ENCODE data around the gene HRH2.
"Not testable (repeated sequence)": the region's sequence is repeated elsewhere in the genome, so short reads cannot be mapped to it uniquely, and the experiment has no call there.

Gene HRH2, protein sequence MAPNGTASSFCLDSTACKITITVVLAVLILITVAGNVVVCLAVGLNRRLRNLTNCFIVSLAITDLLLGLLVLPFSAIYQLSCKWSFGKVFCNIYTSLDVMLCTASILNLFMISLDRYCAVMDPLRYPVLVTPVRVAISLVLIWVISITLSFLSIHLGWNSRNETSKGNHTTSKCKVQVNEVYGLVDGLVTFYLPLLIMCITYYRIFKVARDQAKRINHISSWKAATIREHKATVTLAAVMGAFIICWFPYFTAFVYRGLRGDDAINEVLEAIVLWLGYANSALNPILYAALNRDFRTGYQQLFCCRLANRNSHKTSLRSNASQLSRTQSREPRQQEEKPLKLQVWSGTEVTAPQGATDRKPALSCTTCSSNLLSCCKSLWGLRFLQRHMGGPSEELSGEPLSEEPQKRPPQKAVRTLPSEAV

GRCh38 chr5:175657593-175658271, at the start of gene HRH2:
TSS of gene HRH2 (plus strand) at chr5:175658071. CDS start at chr5:175683234, 25,163 bp downstream.
- peak; percentile 36 for DNase-seq (ENCODE audit: low spot score)

- DNase-seq (ENCODE audit: low spot score), result no peak
These were observed 48.3 kb upstream of the HRH2 start for GRCh38 chr5:175609526-175609925.

DNA sequence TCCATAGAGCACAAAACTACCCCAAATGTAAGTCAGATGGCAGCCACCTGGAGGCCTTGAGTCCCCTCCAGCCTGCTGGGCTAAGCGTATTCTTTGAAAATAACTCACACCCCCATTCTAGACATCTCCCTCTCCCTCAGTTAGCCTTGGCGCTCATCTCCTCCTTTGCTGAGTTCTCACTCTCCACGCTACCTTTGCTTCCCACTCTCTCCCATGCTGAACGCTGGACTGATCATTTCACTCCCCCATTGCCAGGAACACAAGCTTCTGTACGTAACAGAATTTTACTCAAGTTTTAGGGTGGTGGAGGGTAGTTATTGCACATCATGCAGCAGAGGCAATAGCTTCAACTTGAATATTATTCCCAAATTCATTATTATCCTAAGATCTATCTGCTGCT, 47.5 kb upstream of the HRH2 start:
- DNase-seq (ENCODE audit: low spot score), result no peak

GRCh38 chr5:175610898-175611297, 47.0 kb upstream of the HRH2 start:
- no peak for DNase-seq (ENCODE audit: low spot score)

GRCh38 chr5:175614223-175614815, 43.6 kb upstream of the HRH2 start:
- DNase-seq (ENCODE audit: low spot score), result no peak

GRCh38 chr5:175614861-175615260, 43.0 kb upstream of the HRH2 start:
- DNase-seq (ENCODE audit: low spot score), result no peak

GRCh38 chr5:175616083-175616482, 41.8 kb upstream of the HRH2 start:
- DNase-seq (ENCODE audit: low spot score), result no peak

GRCh38 chr5:175616527-175616926, 41.3 kb upstream of the HRH2 start:
- not testable (repeated sequence) for DNase-seq (ENCODE audit: low spot score)

DNA sequence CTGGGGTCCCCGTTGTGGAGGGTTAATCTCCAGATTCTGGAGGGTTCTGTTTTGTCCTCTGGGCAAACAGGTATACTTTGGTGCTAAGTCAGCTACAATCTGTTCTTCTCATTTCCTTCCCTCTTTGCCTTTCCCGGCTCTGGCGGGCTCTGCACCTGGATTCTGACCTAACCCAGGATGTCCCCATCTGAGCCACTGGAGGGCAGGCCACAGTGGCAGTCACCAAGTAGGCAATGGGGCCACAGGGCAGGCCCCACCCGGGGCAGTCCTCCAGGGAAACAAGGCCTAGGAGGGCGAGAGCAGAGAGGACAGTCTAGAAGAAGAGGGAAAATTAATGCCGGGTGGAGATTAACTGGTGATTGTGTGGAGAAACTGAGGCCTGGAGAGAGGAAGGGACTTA, 40.4 kb upstream of the HRH2 start:
- DNase-seq (ENCODE audit: low spot score), result no peak

GRCh38 chr5:175620527-175620926, 37.3 kb upstream of the HRH2 start:
- no peak for DNase-seq (ENCODE audit: low spot score)

GRCh38 chr5:175621971-175622370, 35.9 kb upstream of the HRH2 start:
- DNase-seq (ENCODE audit: low spot score), result no peak

GRCh38 chr5:175623088-175623487, 34.8 kb upstream of the HRH2 start:
- DNase-seq (ENCODE audit: low spot score), result no peak

GRCh38 chr5:175624316-175624715, 33.6 kb upstream of the HRH2 start:
- no peak for DNase-seq (ENCODE audit: low spot score)

- DNase-seq (ENCODE audit: low spot score), result no peak
These were observed 30.9 kb upstream of the HRH2 start for GRCh38 chr5:175627005-175627404.

- no peak for DNase-seq (ENCODE audit: low spot score)
These were observed 30.1 kb upstream of the HRH2 start for GRCh38 chr5:175627739-175628138.

GRCh38 chr5:175628668-175629067, 29.2 kb upstream of the HRH2 start:
- DNase-seq (ENCODE audit: low spot score), result no peak

- no peak for DNase-seq (ENCODE audit: low spot score)
These were observed 28.6 kb upstream of the HRH2 start for GRCh38 chr5:175629261-175629660.

DNA sequence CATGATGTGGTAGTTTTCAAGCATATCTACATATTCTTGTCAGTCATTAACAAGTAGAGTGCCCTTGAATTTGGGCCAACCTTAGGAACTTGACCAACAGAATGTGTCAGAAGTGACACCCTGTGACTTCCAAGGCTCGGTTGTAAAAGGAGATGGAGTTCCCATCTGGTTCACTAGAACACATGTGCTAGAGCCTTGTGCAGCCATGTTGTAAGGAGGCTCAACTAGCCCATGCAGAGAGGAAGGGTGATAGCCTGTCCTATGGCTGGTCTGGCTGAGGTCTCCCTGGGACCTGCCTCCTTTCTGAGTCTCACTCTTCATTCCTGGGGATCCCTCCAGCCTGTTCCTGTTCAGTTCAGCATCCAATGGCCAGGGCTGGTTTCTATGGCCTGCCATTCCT, 28.1 kb upstream of the HRH2 start:
- no peak for DNase-seq (ENCODE audit: low spot score)

GRCh38 chr5:175635854-175636584, 21.9 kb upstream of the HRH2 start:
- no peak for DNase-seq (ENCODE audit: low spot score)

- DNase-seq (ENCODE audit: low spot score), result no peak
These were observed 19.6 kb upstream of the HRH2 start for GRCh38 chr5:175638305-175638704.

DNA sequence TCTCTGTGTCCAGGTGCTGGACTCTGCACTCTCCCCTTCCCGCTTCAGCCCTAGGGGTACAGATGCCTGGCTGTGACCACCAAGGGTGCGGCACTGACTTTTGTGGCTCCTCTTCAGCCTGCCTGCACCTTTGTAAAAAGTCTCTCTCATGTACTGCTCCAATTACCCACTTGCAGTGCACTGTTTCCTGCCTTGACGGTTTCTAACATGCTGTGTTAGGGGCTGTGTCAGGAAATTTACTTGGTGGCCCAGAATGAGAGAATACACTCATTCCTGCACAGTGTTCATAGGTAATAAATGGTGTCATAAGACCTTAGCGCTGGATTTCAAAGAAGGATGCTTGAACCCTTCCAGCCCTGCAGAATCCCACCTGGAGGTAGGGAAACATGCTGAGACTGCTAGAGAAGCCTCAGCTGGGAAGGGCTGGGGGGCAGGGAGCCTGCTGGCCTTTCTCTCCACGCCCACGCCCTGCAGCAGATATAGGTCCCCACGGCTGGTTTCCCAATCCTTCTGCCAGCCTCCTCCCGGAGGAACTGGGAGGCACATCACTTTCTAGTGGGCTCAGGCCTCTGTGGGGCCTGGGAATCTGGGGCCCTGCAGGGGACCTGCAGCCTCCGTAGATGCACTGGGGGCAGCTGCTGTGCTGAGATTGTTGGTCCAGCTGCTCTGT, 17.6 kb upstream of the HRH2 start:
- no peak for DNase-seq (ENCODE audit: low spot score)

- DNase-seq (ENCODE audit: low spot score), result no peak
These were observed 14.9 kb upstream of the HRH2 start for GRCh38 chr5:175642998-175643397.
